T-cell (primary cell): ENCODE results near the gene MMS19. TPM values are rescaled to one million over a fixed set of nuclear protein-coding genes. Genes with fewer than 3 reads are reported as not detected.

Experiments
- ATAC-seq, 4 experiments: fragments of 200-7000 bp in 3 of 4; fragments of 150-1000 bp in 1 of 4; cut with Tn5 transposase; replicated peaks in 1 of 4; 1 replicate in 3 of 4; 2 replicates in 1 of 4; pipeline ENCODE4 v1.10.0; 2021; ENCODE audit warnings: moderate library complexity in 3 of 4, mild to moderate bottlenecking in 2 of 4, moderate number of reproducible peaks in 1 of 4
- CTCF ChIA-PET, 2 donors: fragments of 300-600 bp; sonication (Branson Sonifier 250); formaldehyde crosslinking; loops; one replicate each; lab custom pipeline; 2022; ENCODE audit warnings: antibody characterized with exemption in 2 of 2; lab: Charles Lee
- POLR2A ChIA-PET, 2 donors: fragments of 300-600 bp; sonication (Branson Sonifier 250); formaldehyde crosslinking; loops; one replicate each; lab custom pipeline; 2022; ENCODE audit warnings: antibody characterized with exemption in 2 of 2; lab: Charles Lee
- DNase-seq, 35 experiments: peaks; one replicate each; pipeline versions ENCODE4 v3.0.0 to v3.0.0-alpha.2; 2013 to 2023
- H3K27ac ChIP-seq: one replicate; pipeline ENCODE4 v1.5.1; 2013; ENCODE audit warnings: low read length
- H3K27me3 ChIP-seq, 2 experiments: replicated peaks in 1 of 2; 1 replicate in 1 of 2; 2 replicates in 1 of 2; pipeline versions ENCODE4 v1.6.1 to v1.7.0; 2013; ENCODE audit warnings: low read length in 1 of 2, mixed read lengths in 1 of 2; ENCODE audit not compliant: control insufficient read depth in 2 of 2, insufficient read depth in 2 of 2; ENCODE audit errors: extremely low read depth in 1 of 2
- H3K36me3 ChIP-seq, 2 donors: 1 replicate in 1 of 2; 2 replicates in 1 of 2; pipeline versions ENCODE4 v1.6.1 to v1.7.0; 2013; ENCODE audit warnings: low read length in 1 of 2; ENCODE audit not compliant: control insufficient read depth in 2 of 2, insufficient read depth in 1 of 2; ENCODE audit errors: extremely low read depth in 1 of 2
- H3K4me1 ChIP-seq, 2 experiments: 1 replicate in 1 of 2; 2 replicates in 1 of 2; pipeline versions ENCODE4 v1.6.1 to v1.7.0; 2013; ENCODE audit warnings: low read length in 2 of 2, mixed read lengths in 1 of 2; ENCODE audit not compliant: insufficient read depth in 2 of 2, control insufficient read depth in 1 of 2; ENCODE audit errors: extremely low read depth in 1 of 2
- H3K4me3 ChIP-seq, 2 donors: 1 replicate in 1 of 2; 2 replicates in 1 of 2; pipeline versions ENCODE4 v1.5.1 to v1.7.0; 2013; ENCODE audit warnings: mild to moderate bottlenecking in 2 of 2, low read length in 1 of 2, moderate library complexity in 1 of 2; ENCODE audit not compliant: control insufficient read depth in 1 of 2; ENCODE audit errors: extremely low read depth in 1 of 2
- H3K9me3 ChIP-seq: 2 replicates; pipeline ENCODE4 v1.7.0; 2013
- H3K27ac Mint-ChIP-seq, 2 donors: one replicate each; pipeline ENCODE4 v1.8.0; 2020 to 2021; ENCODE audit warnings: mild to moderate bottlenecking in 2 of 2, mixed read lengths in 2 of 2
- H3K27me3 Mint-ChIP-seq, 2 donors: one replicate each; pipeline ENCODE4 v1.8.0; 2021 to 2022; ENCODE audit warnings: mixed read lengths in 2 of 2
- H3K36me3 Mint-ChIP-seq: one replicate; pipeline ENCODE4 v1.8.0; 2021; ENCODE audit warnings: mixed read lengths
- H3K4me1 Mint-ChIP-seq, 3 donors: one replicate each; pipeline ENCODE4 v1.8.0; 2020 to 2022; ENCODE audit warnings: mixed read lengths in 3 of 3, mild to moderate bottlenecking in 1 of 3
- H3K4me3 Mint-ChIP-seq, 3 donors: one replicate each; pipeline ENCODE4 v1.8.0; 2020 to 2022; ENCODE audit warnings: mild to moderate bottlenecking in 3 of 3, mixed read lengths in 3 of 3, moderate library complexity in 3 of 3
- H3K9me3 Mint-ChIP-seq, 3 donors: one replicate each; pipeline ENCODE4 v1.8.0; 2020 to 2022; ENCODE audit warnings: mixed read lengths in 3 of 3
- WGBS: methylation state at CpG from one replicate; pipeline ENCODE4 v1.1.5; 2013; ENCODE audit warnings: missing lambda C conversion rate; ENCODE audit not compliant: insufficient coverage; 5-methylcytosine and 5-hydroxymethylcytosine counted together
- total RNA-seq, 35 experiments: library from RNA in 6 of 35; stranded (reverse) in 6 of 35; fragments of 120-200 nt in 1 of 35; gene quantifications; one replicate each; pipeline versions ENCODE4 v1.2.1 to v1.2.4 and lab custom pipeline; 2013 to 2026

The MMS19 gene
- total RNA-seq, 5 donors from 2014 or later (not counting 1 experiment from before 2014, with no cell fraction given): 73.8 to 106 (median 93.7) TPM

GRCh38 chr10:97520978-97521761 lies 22.9 kb upstream of the MMS19 start:
- 87% methylated on average over 6 of the region's 11 CpGs for WGBS
- Histone ChIP-seq H3K27me3 (peaks cover 0 to 38% of the 10 kb centered on the region in 2 experiments), H3K9me3 (no peaks in the 10 kb centered on the region), H3K4me3 (no peak overlapping the region), H3K4me1 (no peaks in the 10 kb centered on the region), H3K36me3 (no peaks in the 10 kb centered on the region), H3K27ac (no peak overlapping the region)
- Mint-ChIP-seq H3K4me3 (no peak overlapping the region), H3K4me1 (no peaks in the 10 kb centered on the region), H3K27me3 (peaks cover 0 to 9% of the 10 kb centered on the region in 2 donors), H3K9me3 (no peaks in the 10 kb centered on the region), H3K36me3 (no peaks in the 10 kb centered on the region), H3K27ac (no peak overlapping the region)
- ATAC-seq (no peak), DNase-seq (no peak)
- CTCF ChIA-PET: interaction anchor here (0.6 kb wide), 3 partner anchors 13 to 243 kb away, joined by 3 to 6 read pairs (median 5); no protein-coding TSS in a partner anchor
- POLR2A ChIA-PET: no interaction called here

GRCh38 chr10:97520520-97520919 lies 22.3 kb upstream of the MMS19 start:
- ChIA-PET CTCF (no interaction called here), POLR2A (no interaction called here)
- 73% methylated on average over 3 of the region's 5 CpGs for WGBS
- Histone ChIP-seq H3K36me3 (no peaks in the 10 kb centered on the region), H3K27me3 (peaks cover 0 to 44% of the 10 kb centered on the region in 2 experiments), H3K4me1 (no peaks in the 10 kb centered on the region), H3K9me3 (no peaks in the 10 kb centered on the region), H3K4me3 (no peak overlapping the region), H3K27ac (no peak overlapping the region)
- Mint-ChIP-seq H3K27me3 (peaks cover 0 to 12% of the 10 kb centered on the region in 2 donors), H3K4me3 (no peak overlapping the region), H3K27ac (no peak overlapping the region), H3K36me3 (no peaks in the 10 kb centered on the region), H3K9me3 (no peaks in the 10 kb centered on the region), H3K4me1 (no peaks in the 10 kb centered on the region)
- DNase-seq: no peak
- no peak for ATAC-seq

GRCh38 chr10:97519342-97519741 lies 21.1 kb upstream of the MMS19 start:
- Mint-ChIP-seq H3K4me3 (no peak overlapping the region), H3K4me1 (no peaks in the 10 kb centered on the region)

GRCh38 chr10:97518301-97519043 lies 20.2 kb upstream of the MMS19 start:
- CTCF ChIA-PET: no interaction called here

More at GRCh38 chr10:97519342-97519741, 21.1 kb upstream of the MMS19 start:
- Histone ChIP-seq H3K4me3 (no peak overlapping the region), H3K27ac (no peak overlapping the region), H3K9me3 (no peaks in the 10 kb centered on the region), H3K36me3 (no peaks in the 10 kb centered on the region), H3K27me3 (peaks cover 0 to 51% of the 10 kb centered on the region in 2 experiments), H3K4me1 (no peaks in the 10 kb centered on the region)
- DNase-seq: no peak
- POLR2A ChIA-PET: no interaction called here
- H3K36me3 Mint-ChIP-seq: no peaks in the 10 kb centered on the region
- ATAC-seq: no peak
- CTCF ChIA-PET: no interaction called here
- no peaks in the 10 kb centered on the region for H3K9me3 Mint-ChIP-seq
- 83% methylated on average over 1 of the region's 2 CpGs for WGBS
- H3K27me3 Mint-ChIP-seq: peaks cover 0 to 12% of the 10 kb centered on the region in 2 donors
- H3K27ac Mint-ChIP-seq: no peak overlapping the region

GRCh38 chr10:97517778-97518300 lies 19.6 kb upstream of the MMS19 start:
- no peaks in the 10 kb centered on the region for H3K9me3 ChIP-seq
- no peaks in the 10 kb centered on the region for H3K36me3 ChIP-seq
- H3K9me3 Mint-ChIP-seq: no peaks in the 10 kb centered on the region
- no peak overlapping the region for H3K27ac Mint-ChIP-seq
- peaks cover 0 to 11% of the 10 kb centered on the region in 2 donors for H3K27me3 Mint-ChIP-seq
- no peak for ATAC-seq
- WGBS: 61% methylated on average over 3 of the region's 6 CpGs
- POLR2A ChIA-PET: no interaction called here
- no peaks in the 10 kb centered on the region for H3K4me1 ChIP-seq
- CTCF ChIA-PET: no interaction called here
- H3K36me3 Mint-ChIP-seq: no peaks in the 10 kb centered on the region
- H3K4me3 ChIP-seq: no peak overlapping the region
- no peak overlapping the region for H3K4me3 Mint-ChIP-seq
- H3K4me1 Mint-ChIP-seq: no peaks in the 10 kb centered on the region
- no peak for DNase-seq
- H3K27ac ChIP-seq: no peak overlapping the region
- H3K27me3 ChIP-seq: peaks cover 0 to 45% of the 10 kb centered on the region in 2 experiments

More at GRCh38 chr10:97518301-97519043, 20.2 kb upstream of the MMS19 start:
- Mint-ChIP-seq H3K4me3 (no peak overlapping the region), H3K4me1 (no peaks in the 10 kb centered on the region), H3K9me3 (no peaks in the 10 kb centered on the region), H3K27ac (no peak overlapping the region), H3K27me3 (peaks cover 0 to 12% of the 10 kb centered on the region in 2 donors), H3K36me3 (no peaks in the 10 kb centered on the region)
- POLR2A ChIA-PET: no interaction called here
- DNase-seq (no peak), ATAC-seq (no peak)
- WGBS: 40% methylated on average over 8 of the region's 10 CpGs
- Histone ChIP-seq H3K27me3 (peaks cover 0 to 50% of the 10 kb centered on the region in 2 experiments), H3K36me3 (no peaks in the 10 kb centered on the region), H3K9me3 (no peaks in the 10 kb centered on the region), H3K4me1 (no peaks in the 10 kb centered on the region), H3K4me3 (no peak overlapping the region), H3K27ac (no peak overlapping the region)

GRCh38 chr10:97517096-97517750 lies 19.0 kb upstream of the MMS19 start:
- H3K4me1 ChIP-seq: no peaks in the 10 kb centered on the region
- H3K36me3 ChIP-seq: no peaks in the 10 kb centered on the region
- no peak overlapping the region for H3K4me3 Mint-ChIP-seq
- no peaks in the 10 kb centered on the region for H3K4me1 Mint-ChIP-seq
- POLR2A ChIA-PET: no interaction called here
- no peaks in the 10 kb centered on the region for H3K36me3 Mint-ChIP-seq
- H3K27me3 ChIP-seq: peaks cover 0 to 43% of the 10 kb centered on the region in 2 experiments
- H3K9me3 ChIP-seq: no peaks in the 10 kb centered on the region
- H3K9me3 Mint-ChIP-seq: no peaks in the 10 kb centered on the region
- DNase-seq (no peak), ATAC-seq (no peak)
- no peak overlapping the region for H3K27ac ChIP-seq
- no peak overlapping the region for H3K27ac Mint-ChIP-seq
- peaks cover 0 to 10% of the 10 kb centered on the region in 2 donors for H3K27me3 Mint-ChIP-seq
- CTCF ChIA-PET: no interaction called here
- WGBS: 76% methylated on average over 12 of the region's 15 CpGs
- no peak overlapping the region for H3K4me3 ChIP-seq
